HEK293T (cell line): Measurements from ENCODE around the gene C19orf47.

ENCODE experiments used
- CTCF ChIA-PET: fragments of 350-600 bp; formaldehyde crosslinking; extraction: SDS; loops from one replicate; lab custom pipeline; 2021; ENCODE audit warnings: antibody characterized with exemption, inconsistent platforms; lab: Yijun Ruan, JAX
- POLR2A ChIA-PET: fragments of 350-600 bp; formaldehyde crosslinking; extraction: SDS; loops from one replicate; lab custom pipeline; 2020; ENCODE audit warnings: antibody characterized with exemption, inconsistent platforms; lab: Yijun Ruan, JAX
- DNase-seq: peaks from one replicate; pipeline ENCODE4 v3.0.0; 2012; ENCODE audit warnings: mixed read lengths; ENCODE audit errors: extremely low spot score
- ARNT ChIP-seq: fragments of 450-650 bp; IDR thresholded peaks from 2 replicates; pipeline ENCODE4 v1.6.1; 2017; ENCODE audit warnings: mild to moderate bottlenecking
- BHLHE40 ChIP-seq: fragments of 450-650 bp; IDR thresholded peaks from 2 replicates; pipeline ENCODE4 v1.6.1; 2016; ENCODE audit warnings: mild to moderate bottlenecking, moderate library complexity, borderline replicate concordance
- CTBP1 ChIP-seq: fragments of 450-650 bp; IDR thresholded peaks from 2 replicates; pipeline ENCODE4 v1.6.1; 2016; ENCODE audit warnings: borderline replicate concordance
- ELF4 ChIP-seq: fragments of 450-650 bp; IDR thresholded peaks from 2 replicates; pipeline ENCODE4 v1.6.1; 2017; ENCODE audit warnings: antibody characterized with exemption
- FOXA1 ChIP-seq: fragments of 450-650 bp; IDR thresholded peaks from 2 replicates; pipeline ENCODE4 v1.6.1; 2016; ENCODE audit warnings: mild to moderate bottlenecking
- FOXK2 ChIP-seq: fragments of 450-650 bp; IDR thresholded peaks from 2 replicates; pipeline ENCODE4 v1.6.1; 2016; ENCODE audit warnings: mild to moderate bottlenecking
- FOXM1 ChIP-seq: fragments of 450-650 bp; IDR thresholded peaks from 2 replicates; pipeline ENCODE4 v1.6.1; 2017; ENCODE audit warnings: mild to moderate bottlenecking, borderline replicate concordance
- HDGF ChIP-seq: fragments of 450-650 bp; IDR thresholded peaks from 2 replicates; pipeline ENCODE4 v1.6.1; 2017; ENCODE audit warnings: antibody characterized with exemption, borderline replicate concordance
- L3MBTL2 ChIP-seq: fragments of 450-650 bp; conservative IDR thresholded peaks from 2 replicates; pipeline ENCODE4 v1.6.1; 2016; ENCODE audit warnings: mild to moderate bottlenecking
- LEF1 ChIP-seq: fragments of 450-650 bp; IDR thresholded peaks from 2 replicates; pipeline ENCODE4 v1.6.1; 2017; ENCODE audit warnings: mild to moderate bottlenecking, borderline replicate concordance
- NFRKB ChIP-seq: fragments of 450-650 bp; IDR thresholded peaks from 2 replicates; pipeline ENCODE4 v1.6.1; 2016; ENCODE audit warnings: mild to moderate bottlenecking, moderate library complexity
- PKNOX1 ChIP-seq: fragments of 450-650 bp; IDR thresholded peaks from 2 replicates; pipeline ENCODE4 v1.6.1; 2016
- SP1 ChIP-seq: fragments of 450-650 bp; IDR thresholded peaks from 2 replicates; pipeline ENCODE4 v1.6.1; 2017
- SUZ12 ChIP-seq: fragments of 450-650 bp; IDR thresholded peaks from 2 replicates; pipeline ENCODE4 v1.6.1; 2016; ENCODE audit warnings: mild to moderate bottlenecking
- TARDBP ChIP-seq: fragments of 450-650 bp; IDR thresholded peaks from 2 replicates; pipeline ENCODE4 v1.6.1; 2016
- ZNF384 ChIP-seq: fragments of 450-650 bp; IDR thresholded peaks from 2 replicates; pipeline ENCODE4 v1.6.1; 2016

The C19orf47 gene

GRCh38 chr19:40388481-40388880, 40.3 kb upstream of the C19orf47 start:
- ChIA-PET POLR2A (no interaction called here), CTCF (no interaction called here)
- TF ChIP-seq ARNT (no peak), NFRKB (no peak), ELF4 (no peak), ZNF384 (no peak), FOXK2 (no peak), LEF1 (no peak), FOXM1 (no peak), HDGF (no peak), FOXA1 (no peak), PKNOX1 (no peak), CTBP1 (no peak), L3MBTL2 (no peak), SUZ12 (no peak), BHLHE40 (no peak), SP1 (no peak)
- no peak for DNase-seq

- TF ChIP-seq LEF1: no peak
- TF ChIP-seq ARNT: no peak
- no peak for TF ChIP-seq ELF4
- TF ChIP-seq TARDBP: no peak
- no peak for TF ChIP-seq BHLHE40
- TF ChIP-seq SP1: no peak
- TF ChIP-seq SUZ12: no peak
- no peak for TF ChIP-seq ZNF384
- TF ChIP-seq FOXM1: no peak
- no peak for TF ChIP-seq HDGF
- no peak for TF ChIP-seq L3MBTL2
- TF ChIP-seq FOXA1: no peak
- TF ChIP-seq FOXK2: no peak
- no peak for TF ChIP-seq CTBP1
- TF ChIP-seq NFRKB: no peak
- TF ChIP-seq PKNOX1: no peak
- POLR2A ChIA-PET: no interaction called here
- CTCF ChIA-PET: no interaction called here
- DNase-seq: no peak
Observed at GRCh38 chr19:40387155-40387554, 39.0 kb upstream of the C19orf47 start.

- TF ChIP-seq HDGF: no peak
- no peak for TF ChIP-seq SP1
- TF ChIP-seq TARDBP: no peak
- no peak for TF ChIP-seq LEF1
- no peak for TF ChIP-seq BHLHE40
- TF ChIP-seq CTBP1: no peak
- no peak for TF ChIP-seq ELF4
- TF ChIP-seq L3MBTL2: no peak
- no peak for TF ChIP-seq SUZ12
- no peak for TF ChIP-seq FOXA1
- ChIA-PET POLR2A (no interaction called here), CTCF (no interaction called here)
- no peak for DNase-seq
Observed at GRCh38 chr19:40383668-40384248, 35.6 kb upstream of the C19orf47 start.

GRCh38 chr19:40381321-40381720, 33.1 kb upstream of the C19orf47 start:
- ChIA-PET CTCF (no interaction called here), POLR2A (interaction anchor here (0.8 kb wide), 1 partner anchor 45 kb away, joined by 3 read pairs; no protein-coding TSS in a partner anchor)
- no peak for DNase-seq
- TF ChIP-seq HDGF: no peak

- TF ChIP-seq NFRKB (no peak), HDGF (no peak), SUZ12 (no peak), ELF4 (no peak), LEF1 (no peak), FOXK2 (no peak), FOXM1 (no peak), CTBP1 (no peak), L3MBTL2 (no peak), FOXA1 (no peak), SP1 (no peak), PKNOX1 (no peak), ARNT (no peak), BHLHE40 (no peak), ZNF384 (no peak), TARDBP (no peak)
- POLR2A ChIA-PET: interaction anchor here (0.8 to 1.2 kb wide), 2 partner anchors 46 to 63 kb away, joined by 3 to 5 read pairs; no protein-coding TSS in a partner anchor
- CTCF ChIA-PET: no interaction called here
- no peak for DNase-seq
Observed at GRCh38 chr19:40380199-40381037, 32.2 kb upstream of the C19orf47 start.

GRCh38 chr19:40379446-40380198, 31.4 kb upstream of the C19orf47 start:
- CTCF ChIA-PET: interaction anchor here (0.7 kb wide), 1 partner anchor 128 kb away, joined by 3 read pairs; no protein-coding TSS in a partner anchor
- POLR2A ChIA-PET: interaction anchor here (1.2 kb wide), 1 partner anchor 64 kb away, joined by 5 read pairs; no protein-coding TSS in a partner anchor
- TF ChIP-seq NFRKB: no peak
- TF ChIP-seq ARNT: no peak
- no peak for DNase-seq
